H9 (cell line): ENCODE results near the gene SCYGR7. TPM values are rescaled to one million over a fixed set of nuclear protein-coding genes. Genes with fewer than 3 reads are reported as not detected.

Experiments used
- DNase-seq: peaks from one replicate; pipeline ENCODE4 v3.0.0-alpha.2; 2017
- H2AFZ ChIP-seq: one replicate; pipeline ENCODE4 v1.6.1; 2013; ENCODE audit warnings: mild to moderate bottlenecking, low read length, control low read depth, moderate library complexity
- H2AK5ac ChIP-seq: 2 replicates; pipeline ENCODE4 v1.6.1; 2013; ENCODE audit warnings: low read length, control low read depth, mixed read lengths; ENCODE audit not compliant: insufficient read length
- H2BK120ac ChIP-seq: one replicate; pipeline ENCODE4 v1.6.1; 2013; ENCODE audit warnings: low read depth, mild to moderate bottlenecking, low read length, control low read depth, inconsistent platforms; ENCODE audit not compliant: poor library complexity, severe bottlenecking
- H2BK12ac ChIP-seq: 2 replicates; pipeline ENCODE4 v1.6.1; 2013; ENCODE audit warnings: low read length, control low read depth, mixed read lengths, low read depth; ENCODE audit not compliant: insufficient read length
- H2BK15ac ChIP-seq: 2 replicates; pipeline ENCODE4 v1.6.1; 2013; ENCODE audit warnings: low read depth, low read length, control low read depth
- H2BK20ac ChIP-seq: one replicate; pipeline ENCODE4 v1.6.1; 2013; ENCODE audit warnings: low read depth, mild to moderate bottlenecking, low read length, control low read depth, inconsistent platforms; ENCODE audit not compliant: poor library complexity, severe bottlenecking
- H2BK5ac ChIP-seq: 2 replicates; pipeline ENCODE4 v1.6.1; 2013; ENCODE audit warnings: low read length, control low read depth, mixed read lengths; ENCODE audit not compliant: insufficient read length
- H3K14ac ChIP-seq: 2 replicates; pipeline ENCODE4 v1.6.1; 2013; ENCODE audit warnings: low read length, control low read depth; ENCODE audit not compliant: insufficient read depth
- H3K18ac ChIP-seq: 2 replicates; pipeline ENCODE4 v1.6.1; 2013; ENCODE audit warnings: low read depth, mild to moderate bottlenecking, mixed read lengths, low read length, control low read depth; ENCODE audit not compliant: insufficient read length
- H3K23ac ChIP-seq: 2 replicates; pipeline ENCODE4 v1.6.1; 2013; ENCODE audit warnings: low read length, control low read depth, mixed read lengths, low read depth; ENCODE audit not compliant: insufficient read length
- H3K23me2 ChIP-seq: 2 replicates; pipeline ENCODE4 v1.6.1; 2013; ENCODE audit warnings: low read depth, mild to moderate bottlenecking, mixed read lengths, low read length, control low read depth; ENCODE audit not compliant: insufficient read length, poor library complexity, severe bottlenecking
- H3K27ac ChIP-seq: 2 replicates; pipeline ENCODE4 v1.5.1; 2013; ENCODE audit warnings: low read length, control low read depth, mixed read lengths, low read depth; ENCODE audit not compliant: insufficient read length
- H3K27me3 ChIP-seq: 2 replicates; pipeline ENCODE4 v1.6.1; 2013; ENCODE audit warnings: low read length, control low read depth, inconsistent platforms; ENCODE audit not compliant: insufficient read depth
- H3K4ac ChIP-seq: 2 replicates; pipeline ENCODE4 v1.6.1; 2013; ENCODE audit warnings: low read depth, mild to moderate bottlenecking, control low read depth, inconsistent platforms, low read length, moderate library complexity
- H3K4me1 ChIP-seq: 2 replicates; pipeline ENCODE4 v1.6.1; 2013; ENCODE audit warnings: low read length, control low read depth, inconsistent platforms; ENCODE audit not compliant: insufficient read depth
- H3K4me2 ChIP-seq: 2 replicates; pipeline ENCODE4 v1.6.1; 2013; ENCODE audit warnings: low read length, control low read depth, mixed read lengths; ENCODE audit not compliant: insufficient read length, insufficient read depth
- H3K56ac ChIP-seq: 2 replicates; pipeline ENCODE4 v1.6.1; 2013; ENCODE audit warnings: low read depth, mild to moderate bottlenecking, mixed read lengths, low read length, control low read depth; ENCODE audit not compliant: insufficient read length
- H3K79me1 ChIP-seq: 2 replicates; pipeline ENCODE4 v1.6.1; 2013; ENCODE audit warnings: low read depth, mild to moderate bottlenecking, moderate library complexity, low read length, control low read depth, inconsistent platforms; ENCODE audit not compliant: insufficient read depth, poor library complexity, severe bottlenecking
- H3K79me2 ChIP-seq: 2 replicates; pipeline ENCODE4 v1.6.1; 2013; ENCODE audit warnings: low read length, control low read depth, inconsistent platforms; ENCODE audit not compliant: insufficient read depth
- H3K9ac ChIP-seq: 2 replicates; pipeline ENCODE4 v1.6.1; 2013; ENCODE audit warnings: low read length, control low read depth, mixed read lengths; ENCODE audit not compliant: insufficient read length; ENCODE audit errors: extremely low read depth
- H3K9me3 ChIP-seq: one replicate; pipeline ENCODE4 v1.6.1; 2013; ENCODE audit warnings: low read depth, low read length, inconsistent platforms; ENCODE audit not compliant: control insufficient read depth
- H3T11ph ChIP-seq: one replicate; pipeline ENCODE4 v1.6.1; 2013; ENCODE audit warnings: mild to moderate bottlenecking, low read length, control low read depth, inconsistent platforms
- H4K20me1 ChIP-seq: one replicate; pipeline ENCODE4 v1.6.1; 2013; ENCODE audit not compliant: control insufficient read depth, insufficient read length, insufficient read depth
- H4K5ac ChIP-seq: 2 replicates; pipeline ENCODE4 v1.6.1; 2013; ENCODE audit warnings: low read depth, mild to moderate bottlenecking, mixed read lengths, low read length, control low read depth; ENCODE audit not compliant: insufficient read length
- H4K8ac ChIP-seq: replicated peaks from 2 replicates; pipeline ENCODE4 v1.6.1; 2013; ENCODE audit warnings: low read length, control low read depth, mixed read lengths, low read depth; ENCODE audit not compliant: insufficient read length
- H4K91ac ChIP-seq: 2 replicates; pipeline ENCODE4 v1.6.1; 2013; ENCODE audit warnings: low read depth, mild to moderate bottlenecking, moderate library complexity, mixed read lengths, low read length, control low read depth; ENCODE audit not compliant: insufficient read length
- H3K27ac Mint-ChIP-seq, 3 experiments: 2 replicates in 2 of 3; 3 replicates in 1 of 3; pipeline ENCODE4 v1.8.0; 2020 to 2021; ENCODE audit warnings: mixed read lengths in 3 of 3, mild to moderate bottlenecking in 1 of 3, moderate library complexity in 1 of 3
- H3K27me3 Mint-ChIP-seq: 2 replicates; pipeline ENCODE4 v1.8.0; 2021; ENCODE audit warnings: low read depth, mild to moderate bottlenecking, moderate library complexity, mixed read lengths
- H3K36me3 Mint-ChIP-seq, 3 experiments: 2 replicates in 2 of 3; 3 replicates in 1 of 3; pipeline ENCODE4 v1.8.0; 2020 to 2021; ENCODE audit warnings: low read depth in 3 of 3, mixed read lengths in 3 of 3; ENCODE audit not compliant: insufficient read depth in 1 of 3
- H3K4me1 Mint-ChIP-seq, 2 experiments: 2 replicates each; pipeline ENCODE4 v1.8.0; 2020; ENCODE audit warnings: mixed read lengths in 2 of 2
- H3K4me3 Mint-ChIP-seq, 2 experiments: 2 replicates in 1 of 2; 3 replicates in 1 of 2; pipeline ENCODE4 v1.8.0; 2020 to 2021; ENCODE audit warnings: mild to moderate bottlenecking in 2 of 2, mixed read lengths in 2 of 2, moderate library complexity in 1 of 2
- H3K9me3 Mint-ChIP-seq, 2 experiments: 2 replicates in 1 of 2; 3 replicates in 1 of 2; pipeline ENCODE4 v1.8.0; 2020; ENCODE audit warnings: mild to moderate bottlenecking in 2 of 2, mixed read lengths in 2 of 2, moderate library complexity in 1 of 2
- CTCF ChIP-seq: fragments of 200-600 bp; sonication (generic); conservative IDR thresholded peaks from 3 replicates; pipeline ENCODE4 v1.8.0; 2021; ENCODE audit warnings: antibody characterized with exemption, mild to moderate bottlenecking
- WGBS: extraction: QIAGEN DNeasy Blood & Tissue Kit; methylation state at CpG from one replicate; pipeline ENCODE4 v1.1.7; 2013; ENCODE audit warnings: missing lambda C conversion rate, low lambda C conversion rate, mixed read lengths; ENCODE audit not compliant: insufficient read length; ENCODE audit errors: extremely low coverage; 5-methylcytosine and 5-hydroxymethylcytosine counted together
- total RNA-seq: library from RNA; stranded (reverse); gene quantifications from 2 replicates; pipeline ENCODE4 v1.2.1, GENCODE V29; 2021

Gene SCYGR7
- total RNA-seq, 1 experiment from 2014 or later = not detected

GRCh38 chr2:227772197-227772661 is 44.1 kb downstream of the SCYGR7 start:
- H2BK20ac ChIP-seq = no peak overlapping the region
- H3K4ac ChIP-seq = no peak overlapping the region
- no peak overlapping the region for H3K4me2 ChIP-seq
- Mint-ChIP-seq H3K9me3 (no peaks in the 10 kb centered on the region), H3K27ac (no peak overlapping the region; a peak in 2 of 7 replicates), H3K27me3 (no peaks in the 10 kb centered on the region; the same call in 1 of the 2 replicates), H3K4me3 (peak overlapping the region in 1 of 2 experiments; percentile 8; a peak in 1 of 5 replicates), H3K4me1 (peaks cover 24 to 25% of the 10 kb centered on the region in 2 experiments), H3K36me3 (no peaks in the 10 kb centered on the region; a peak in 1 of 7 replicates)
- no peak overlapping the region for H2AK5ac ChIP-seq
- no peaks in the 10 kb centered on the region for H3K9me3 ChIP-seq
- H2BK15ac ChIP-seq = no peak overlapping the region
- H4K5ac ChIP-seq = no peak overlapping the region
- no peaks in the 10 kb centered on the region for H4K20me1 ChIP-seq
- no peak overlapping the region for H3K27ac ChIP-seq
- no peak overlapping the region for H3K56ac ChIP-seq
- peak; percentile 38 for DNase-seq
- H2BK120ac ChIP-seq = no peak overlapping the region
- no peak overlapping the region for H3K9ac ChIP-seq
- no peak overlapping the region for H4K91ac ChIP-seq
- WGBS = no CpG with 5 or more reads among the region's 5 CpGs
- no peak overlapping the region for H3K14ac ChIP-seq
- no peak for TF ChIP-seq CTCF
- no peak overlapping the region for H3K18ac ChIP-seq
- H2BK12ac ChIP-seq = no peak overlapping the region
- H3K4me1 ChIP-seq = peaks cover 3% of the 10 kb centered on the region; the same call in 1 of the 2 replicates
- H2AFZ ChIP-seq = no peak overlapping the region
- H3K23ac ChIP-seq = no peak overlapping the region
- no peak overlapping the region for H4K8ac ChIP-seq
- H3K27me3 ChIP-seq = no peaks in the 10 kb centered on the region
- H2BK5ac ChIP-seq = no peak overlapping the region
- H3K79me1 ChIP-seq = no peaks in the 10 kb centered on the region
- H3K79me2 ChIP-seq = no peaks in the 10 kb centered on the region
- no peak overlapping the region for H3T11ph ChIP-seq
- no peaks in the 10 kb centered on the region for H3K23me2 ChIP-seq
